Activated naive CD8-positive, alpha-beta T cell treated with anti-CD3 and anti-CD28 coated beads, Interleukin-2, amount 10 ng/mL, durations not matched to agents 7 days and 5 days (primary cell): Measurements from ENCODE around the gene SIVA1. TPM values are rescaled to one million over a fixed set of nuclear protein-coding genes. Genes with fewer than 3 reads are reported as not detected.

Experiments used
- ATAC-seq: fragments of 150-1000 bp; cut with Tn5 transposase; one replicate; pipeline ENCODE4 v1.10.0; 2021; ENCODE audit warnings: low read depth, moderate library complexity
- POLR2A ChIA-PET: fragments of 350-600 bp; sonication (Branson Sonifier 250); formaldehyde crosslinking; loops from one replicate; lab custom pipeline; 2021; ENCODE audit warnings: antibody characterized with exemption; lab: Charles Lee
- DNase-seq: peaks from one replicate; pipeline ENCODE4 v3.0.0; 2021
- H3K27ac Mint-ChIP-seq: one replicate; pipeline ENCODE4 v1.8.0; 2022; ENCODE audit warnings: mild to moderate bottlenecking, mixed read lengths
- H3K27me3 Mint-ChIP-seq: one replicate; pipeline ENCODE4 v1.8.0; 2022; ENCODE audit warnings: mild to moderate bottlenecking, moderate library complexity, mixed read lengths
- H3K36me3 Mint-ChIP-seq: one replicate; pipeline ENCODE4 v1.8.0; 2021; ENCODE audit warnings: mild to moderate bottlenecking, mixed read lengths
- H3K4me1 Mint-ChIP-seq: one replicate; pipeline ENCODE4 v1.8.0; 2021; ENCODE audit warnings: mixed read lengths
- H3K4me3 Mint-ChIP-seq: one replicate; pipeline ENCODE4 v1.8.0; 2022; ENCODE audit warnings: mild to moderate bottlenecking, moderate library complexity, mixed read lengths
- H3K9me3 Mint-ChIP-seq: one replicate; pipeline ENCODE4 v1.8.0; 2021; ENCODE audit warnings: mixed read lengths
- total RNA-seq, 2 experiments: library from RNA; stranded (reverse); gene quantifications; one replicate each; pipeline ENCODE4 v1.2.3, GENCODE V29; 2021

The SIVA1 gene
- total RNA-seq, 2 experiments from 2014 or later, result 110 to 126 TPM

GRCh38 chr14:104786726-104787675, 34.1 kb downstream of the SIVA1 start:
- H3K4me3 Mint-ChIP-seq, result no peak overlapping the region
- POLR2A ChIA-PET, result no interaction called here
- peaks cover 5% of the 10 kb centered on the region for H3K4me1 Mint-ChIP-seq
- H3K27ac Mint-ChIP-seq, result peak overlapping the region; percentile 51
- peaks cover 2% of the 10 kb centered on the region for H3K36me3 Mint-ChIP-seq
- DNase-seq (no peak), ATAC-seq (no peak)
- H3K9me3 Mint-ChIP-seq, result no peaks in the 10 kb centered on the region
- no peaks in the 10 kb centered on the region for H3K27me3 Mint-ChIP-seq

- POLR2A ChIA-PET, result interaction anchor here (1.1 kb wide), 1 partner anchor 299 kb away, joined by 3 read pairs; no protein-coding TSS in a partner anchor
- H3K9me3 Mint-ChIP-seq, result no peaks in the 10 kb centered on the region
- no peak for DNase-seq
- ATAC-seq, result no peak
- H3K36me3 Mint-ChIP-seq, result peaks cover 2% of the 10 kb centered on the region
- no peak overlapping the region for H3K4me3 Mint-ChIP-seq
- peaks cover 5% of the 10 kb centered on the region for H3K4me1 Mint-ChIP-seq
- no peaks in the 10 kb centered on the region for H3K27me3 Mint-ChIP-seq
- no peak overlapping the region for H3K27ac Mint-ChIP-seq
Measured at GRCh38 chr14:104787736-104788135, 34.8 kb downstream of the SIVA1 start.

- Mint-ChIP-seq H3K4me1 (peaks cover 6% of the 10 kb centered on the region), H3K9me3 (no peaks in the 10 kb centered on the region), H3K36me3 (peaks cover 2% of the 10 kb centered on the region), H3K4me3 (no peak overlapping the region), H3K27ac (no peak overlapping the region), H3K27me3 (no peaks in the 10 kb centered on the region)
- DNase-seq (no peak), ATAC-seq (no peak)
- POLR2A ChIA-PET, result interaction anchor here (1.1 kb wide), 1 partner anchor 298 kb away, joined by 3 read pairs; no protein-coding TSS in a partner anchor
Measured at GRCh38 chr14:104788161-104788818, 35.3 kb downstream of the SIVA1 start.

DNA sequence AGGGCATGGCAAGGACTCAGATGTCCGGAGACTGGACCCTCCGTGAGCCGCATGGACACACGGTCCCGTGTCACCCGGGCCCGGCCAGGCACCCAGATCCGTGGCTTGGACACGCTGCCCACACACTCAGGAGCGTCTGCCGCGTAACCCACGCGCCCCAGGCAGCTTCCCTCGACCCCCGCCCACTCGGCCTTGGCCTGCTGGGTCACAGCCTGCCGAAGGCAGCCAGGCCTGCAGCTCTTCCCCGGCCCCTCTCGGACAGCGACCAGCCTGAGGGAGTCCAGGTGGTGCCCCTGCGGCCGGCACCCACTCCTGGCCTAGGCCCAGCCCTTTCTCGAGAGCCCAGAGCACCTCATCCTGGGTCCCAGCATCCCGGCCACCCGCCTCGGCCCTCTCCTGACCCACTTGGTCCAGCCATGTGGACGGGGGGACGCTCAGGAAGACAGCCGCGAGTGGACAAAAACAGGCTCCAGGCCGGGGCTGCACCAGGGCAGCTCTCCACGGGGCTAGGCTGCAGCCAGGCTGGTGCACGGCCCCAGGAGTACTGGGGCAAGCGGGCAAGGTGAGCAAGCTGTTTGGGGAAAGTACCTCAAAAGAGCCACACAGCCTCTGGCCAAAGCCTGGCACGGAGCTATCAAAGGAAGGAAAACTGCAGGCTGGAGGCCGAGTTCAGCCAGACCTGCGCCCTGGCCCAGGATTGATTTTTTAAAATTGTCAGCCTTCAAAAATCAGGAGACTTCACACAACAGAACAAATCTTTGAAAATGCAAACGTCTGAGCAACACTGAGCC, 36.1 kb downstream of the SIVA1 start:
- ATAC-seq, result no peak
- POLR2A ChIA-PET, result interaction anchor here (1.1 to 1.3 kb wide), 2 partner anchors 8 to 298 kb away, joined by 3 read pairs; no protein-coding TSS in a partner anchor
- peaks cover 7% of the 10 kb centered on the region for H3K36me3 Mint-ChIP-seq
- H3K4me3 Mint-ChIP-seq, result no peak overlapping the region
- no peak overlapping the region for H3K27ac Mint-ChIP-seq
- no peaks in the 10 kb centered on the region for H3K9me3 Mint-ChIP-seq
- H3K4me1 Mint-ChIP-seq, result peaks cover 13% of the 10 kb centered on the region
- H3K27me3 Mint-ChIP-seq, result no peaks in the 10 kb centered on the region
- DNase-seq, result no peak

- POLR2A ChIA-PET, result interaction anchor here (1.3 kb wide), 1 partner anchor 9 kb away, joined by 3 read pairs; no protein-coding TSS in a partner anchor
- no peak for DNase-seq
- ATAC-seq, result no peak
- Mint-ChIP-seq H3K36me3 (peaks cover 7% of the 10 kb centered on the region), H3K9me3 (no peaks in the 10 kb centered on the region), H3K27ac (no peak overlapping the region), H3K4me3 (no peak overlapping the region), H3K27me3 (no peaks in the 10 kb centered on the region), H3K4me1 (peaks cover 17% of the 10 kb centered on the region)
Measured at GRCh38 chr14:104789752-104790743, 37.1 kb downstream of the SIVA1 start.

DNA sequence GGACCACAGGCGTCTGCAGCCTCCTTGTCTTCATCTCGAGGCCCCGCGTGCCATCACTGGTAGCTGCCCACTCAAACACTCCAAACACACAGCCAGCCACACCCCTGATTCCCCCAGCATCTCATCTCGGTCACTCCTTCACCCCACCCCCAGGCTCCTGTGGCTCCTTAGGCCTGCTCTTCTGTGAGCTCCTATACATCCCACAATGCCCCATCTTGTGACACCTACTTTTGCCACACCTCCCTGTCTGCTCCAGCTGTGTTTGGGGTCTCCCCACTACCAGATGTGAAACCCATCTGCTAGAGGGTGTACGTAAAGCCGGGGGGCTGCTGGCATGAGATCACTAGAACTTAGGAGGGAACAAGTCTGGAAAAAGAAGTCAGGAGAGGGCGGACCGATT, 38.5 kb downstream of the SIVA1 start:
- DNase-seq (no peak), ATAC-seq (no peak)
- Mint-ChIP-seq H3K27me3 (no peaks in the 10 kb centered on the region), H3K4me3 (no peak overlapping the region), H3K9me3 (no peaks in the 10 kb centered on the region), H3K36me3 (peaks cover 7% of the 10 kb centered on the region), H3K4me1 (peaks cover 20% of the 10 kb centered on the region), H3K27ac (peak overlapping the region; percentile 34)
- POLR2A ChIA-PET, result no interaction called here

DNA sequence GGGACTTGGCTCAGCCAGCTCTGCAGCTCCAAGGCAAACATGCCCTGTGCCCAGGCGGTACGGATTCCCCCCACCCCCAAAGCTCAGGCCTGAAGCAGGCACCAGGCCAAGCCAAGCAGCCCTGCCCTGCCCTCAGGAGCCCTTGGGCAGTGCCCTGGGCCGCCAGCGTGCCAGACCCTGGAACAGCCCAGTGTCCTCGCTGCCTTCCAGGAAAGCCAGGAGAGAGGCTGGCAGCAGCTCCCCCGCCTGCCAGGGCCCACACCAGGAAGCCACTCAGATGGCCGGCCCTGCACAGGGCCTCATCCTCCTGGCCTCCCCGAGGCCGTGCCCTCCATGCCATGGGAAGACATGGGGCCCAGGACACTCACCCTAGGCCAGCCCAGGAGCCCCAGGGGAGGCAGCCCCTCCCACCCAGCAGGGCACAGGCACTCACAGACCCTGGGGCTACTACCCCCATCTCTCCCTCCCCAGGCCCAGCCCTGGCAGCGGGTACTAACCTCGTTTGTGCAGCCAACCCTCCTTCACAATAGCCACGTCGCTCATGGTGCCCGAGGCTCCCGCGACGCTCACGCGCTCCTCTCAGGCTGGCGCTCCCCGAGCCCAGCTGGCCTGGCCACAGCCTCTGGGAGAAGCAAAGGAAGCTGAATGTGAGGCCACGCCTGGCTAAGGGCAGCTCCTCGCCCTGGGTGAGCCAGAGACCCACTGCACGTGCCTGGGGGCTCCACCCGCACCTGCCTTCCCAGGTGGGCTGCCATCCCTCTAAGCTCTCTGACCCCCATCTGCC, 39.3 kb downstream of the SIVA1 start:
- no peaks in the 10 kb centered on the region for H3K9me3 Mint-ChIP-seq
- POLR2A ChIA-PET, result no interaction called here
- no peak overlapping the region for H3K4me3 Mint-ChIP-seq
- no peak for DNase-seq
- peaks cover 19% of the 10 kb centered on the region for H3K4me1 Mint-ChIP-seq
- H3K36me3 Mint-ChIP-seq, result peaks cover 7% of the 10 kb centered on the region
- ATAC-seq, result no peak
- H3K27me3 Mint-ChIP-seq, result peaks cover 2% of the 10 kb centered on the region
- no peak overlapping the region for H3K27ac Mint-ChIP-seq

DNA sequence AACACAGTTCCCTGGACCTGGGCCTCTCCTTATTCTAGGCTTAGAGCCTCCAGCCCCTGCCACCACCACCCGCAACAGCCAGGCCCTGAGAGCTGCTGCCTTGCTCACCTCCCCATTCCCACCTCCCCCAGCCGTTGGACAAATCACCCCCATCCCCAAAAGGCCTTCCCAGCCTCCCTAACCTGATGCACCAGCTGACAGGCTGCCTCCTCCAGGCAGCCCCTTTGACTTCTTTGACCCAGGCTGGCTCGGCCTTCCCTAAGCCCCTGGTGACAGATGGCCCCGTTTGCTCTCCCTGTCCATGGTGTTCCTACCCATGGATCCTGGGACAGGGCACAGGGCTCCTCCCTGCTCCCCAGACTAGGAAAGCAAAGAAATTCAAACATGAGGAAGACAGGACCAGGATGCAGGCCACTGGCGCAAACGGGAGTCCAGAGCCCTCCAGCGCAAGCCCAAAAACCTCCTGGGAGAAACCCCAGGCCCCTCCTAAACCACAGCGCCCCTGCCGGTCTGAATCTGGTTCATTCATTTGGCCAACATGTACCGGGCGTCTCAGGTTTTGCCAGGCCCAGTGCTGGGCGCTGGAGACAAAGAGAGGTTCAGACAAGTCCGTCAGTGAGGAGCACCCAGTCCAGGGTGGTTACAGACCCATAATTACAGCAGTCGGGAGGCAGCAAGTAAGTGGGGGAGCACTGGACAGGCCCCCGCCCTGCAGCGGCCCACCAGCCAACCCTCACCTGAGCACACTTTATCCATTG, 40.2 kb downstream of the SIVA1 start:
- Mint-ChIP-seq H3K4me3 (peak overlapping the region; percentile 93), H3K27me3 (peaks cover 2% of the 10 kb centered on the region), H3K4me1 (peaks cover 18% of the 10 kb centered on the region), H3K9me3 (no peaks in the 10 kb centered on the region), H3K36me3 (peaks cover 7% of the 10 kb centered on the region), H3K27ac (no peak overlapping the region)
- ATAC-seq (no peak), DNase-seq (no peak)
- POLR2A ChIA-PET, result interaction anchor here (1.8 kb wide), 1 partner anchor 41 kb away, joined by 9 read pairs; the partner anchor contains the start of gene SIVA1

DNA sequence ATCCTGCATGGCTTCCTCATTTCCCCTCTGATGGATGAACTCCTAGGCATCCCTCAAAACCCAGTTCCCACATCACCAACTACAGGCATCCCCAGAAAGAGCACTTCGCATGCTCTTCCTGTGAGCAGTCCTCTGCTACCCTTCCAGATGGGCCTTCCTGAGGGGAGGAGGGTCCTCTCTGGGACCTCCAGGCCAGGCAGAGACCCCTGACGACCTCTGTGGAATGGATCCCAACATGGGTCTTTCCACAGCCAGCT, 40.7 kb downstream of the SIVA1 start:
- H3K4me1 Mint-ChIP-seq, result peaks cover 18% of the 10 kb centered on the region
- no peak overlapping the region for H3K27ac Mint-ChIP-seq
- ATAC-seq (no peak), DNase-seq (no peak)
- H3K36me3 Mint-ChIP-seq, result peaks cover 7% of the 10 kb centered on the region
- H3K4me3 Mint-ChIP-seq, result peak overlapping the region; percentile 93
- H3K9me3 Mint-ChIP-seq, result no peaks in the 10 kb centered on the region
- peaks cover 3% of the 10 kb centered on the region for H3K27me3 Mint-ChIP-seq
- POLR2A ChIA-PET, result interaction anchor here (1.2 to 1.8 kb wide), 2 partner anchors 24 to 41 kb away, joined by 4 to 9 read pairs; partner anchors contain the start of gene SIVA1

GRCh38 chr14:104794099-104794498, 41.2 kb downstream of the SIVA1 start:
- Mint-ChIP-seq H3K4me1 (peaks cover 18% of the 10 kb centered on the region), H3K4me3 (peak overlapping the region; percentile 93), H3K27ac (peak overlapping the region; percentile 77), H3K36me3 (peaks cover 7% of the 10 kb centered on the region), H3K9me3 (no peaks in the 10 kb centered on the region), H3K27me3 (peaks cover 3% of the 10 kb centered on the region)
- DNase-seq, result peak; percentile 69
- peak; percentile 31 for ATAC-seq
- POLR2A ChIA-PET, result interaction anchor here (1.1 to 1.8 kb wide), 5 partner anchors 10 to 42 kb away, joined by 3 to 9 read pairs (median 4); partner anchors contain the start of gene SIVA1

DNA sequence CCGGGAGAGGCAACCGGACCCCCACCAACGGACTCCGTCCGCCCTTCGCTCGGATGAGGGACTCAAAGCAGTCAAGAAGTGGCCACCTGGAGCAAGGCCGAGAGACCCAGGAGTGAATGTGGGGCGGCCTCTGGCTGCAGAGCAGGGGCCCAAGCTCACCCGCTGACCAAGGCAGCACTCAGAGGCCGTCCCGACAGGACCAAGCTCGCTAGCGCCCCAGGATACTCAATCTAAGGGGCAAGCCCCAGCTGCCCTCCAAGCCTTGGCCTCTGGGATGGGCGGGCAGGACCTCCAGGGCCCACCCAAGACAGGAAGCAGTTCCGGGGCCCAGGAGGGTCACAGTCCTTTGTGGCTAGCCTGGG, 41.7 kb downstream of the SIVA1 start:
- peaks cover 3% of the 10 kb centered on the region for H3K27me3 Mint-ChIP-seq
- H3K27ac Mint-ChIP-seq, result peak overlapping the region; percentile 77
- DNase-seq (no peak), ATAC-seq (peak; percentile 10)
- H3K9me3 Mint-ChIP-seq, result no peaks in the 10 kb centered on the region
- peaks cover 7% of the 10 kb centered on the region for H3K36me3 Mint-ChIP-seq
- peak overlapping the region; percentile 93 for H3K4me3 Mint-ChIP-seq
- peaks cover 21% of the 10 kb centered on the region for H3K4me1 Mint-ChIP-seq
- POLR2A ChIA-PET, result interaction anchor here (0.7 to 1.8 kb wide), 7 partner anchors 9 to 42 kb away, joined by 3 to 9 read pairs (median 4); partner anchors contain the start of gene SIVA1
